Peyer's patch (tissue), 4 donors: Measurements from ENCODE around the gene IL17A.

ENCODE experiments used
- CTCF ChIP-seq, 6 experiments: fragments of 450-650 bp in 4 of 6; fragments of 200-600 bp in 2 of 6; sonication (generic) in 1 of 6; IDR thresholded peaks; one replicate each; pipeline ENCODE4 v1.5.1; 2017 to 2019; ENCODE audit warnings: antibody characterized with exemption in 6 of 6, mild to moderate bottlenecking in 3 of 6, moderate library complexity in 1 of 6
- POLR2A ChIP-seq, 2 donors: fragments of 450-650 bp; IDR thresholded peaks; one replicate each; pipeline ENCODE4 v1.5.1; 2017; ENCODE audit warnings: antibody characterized with exemption in 2 of 2, mild to moderate bottlenecking in 2 of 2, moderate library complexity in 2 of 2

- no peak for TF ChIP-seq CTCF (IDR thresholded peaks at IDR 0.05)
- TF ChIP-seq POLR2A (IDR thresholded peaks at IDR 0.05): no peak
These were observed 30.9 kb downstream of the IL17A start for GRCh38 chr6:52216932-52217575.
